Tibial nerve (tissue), 4 donors: ENCODE measurements around the gene THOC2. TPM values are rescaled to one million over a fixed set of nuclear protein-coding genes. Genes with fewer than 3 reads are reported as not detected.
"Not testable (repeated sequence)": the region's sequence is repeated elsewhere in the genome, so short reads cannot be mapped to it uniquely, and the experiment has no call there.

Experiments used
- DNase-seq, 2 donors: peaks; one replicate each; pipeline ENCODE4 v3.0.0-alpha.2; 2019; ENCODE audit warnings: low spot score in 2 of 2
- H3K27ac ChIP-seq, 4 donors: fragments of 200-600 bp; sonication (generic) in 3 of 4; one replicate each; pipeline ENCODE4 v1.5.1; 2017 to 2019; ENCODE audit warnings: mild to moderate bottlenecking in 1 of 4
- H3K27me3 ChIP-seq, 2 donors: fragments of 200-600 bp; sonication (generic) in 1 of 2; one replicate each; pipeline versions ENCODE4 v1.5.1 to v1.6.0; 2017 to 2019
- H3K36me3 ChIP-seq, 3 donors: fragments of 200-600 bp; sonication (generic); one replicate each; pipeline ENCODE4 v1.5.1; 2018 to 2019
- H3K4me1 ChIP-seq, 4 donors: fragments of 200-600 bp; sonication (generic) in 3 of 4; one replicate each; pipeline ENCODE4 v1.5.1; 2017 to 2019
- H3K4me3 ChIP-seq, 4 donors: fragments of 200-600 bp; sonication (generic) in 3 of 4; one replicate each; pipeline ENCODE4 v1.5.1; 2017 to 2019; ENCODE audit warnings: mild to moderate bottlenecking in 1 of 4, moderate library complexity in 1 of 4
- H3K9me3 ChIP-seq, 4 donors: fragments of 200-600 bp; sonication (generic) in 3 of 4; one replicate each; pipeline ENCODE4 v1.5.1; 2017 to 2019
- CTCF ChIP-seq, 5 experiments: fragments of 200-600 bp in 3 of 5; fragments of 450-650 bp in 2 of 5; sonication (generic) in 3 of 5; IDR thresholded peaks; one replicate each; pipeline ENCODE4 v1.5.1; 2016 to 2019; ENCODE audit warnings: antibody characterized with exemption in 5 of 5, mild to moderate bottlenecking in 3 of 5, moderate library complexity in 2 of 5
- EP300 ChIP-seq, 2 donors: sonication (generic); formaldehyde crosslinking; IDR thresholded peaks; one replicate each; pipeline ENCODE4 v1.6.1; 2017; ENCODE audit warnings: antibody characterized with exemption in 2 of 2, mild to moderate bottlenecking in 1 of 2
- POLR2A ChIP-seq, 2 donors: fragments of 450-650 bp; IDR thresholded peaks; one replicate each; pipeline ENCODE4 v1.6.1; 2017; ENCODE audit warnings: antibody characterized with exemption in 2 of 2, mild to moderate bottlenecking in 2 of 2, moderate library complexity in 2 of 2
- WGBS, 2 donors: methylation state at CpG; one replicate each; pipeline ENCODE4 v1.1.5; 2018; 5-methylcytosine and 5-hydroxymethylcytosine counted together
- total RNA-seq, 4 donors: library from RNA; depleted of rRNA; stranded (reverse); fragments of >200 nt; gene quantifications; one replicate each; pipeline ENCODE4 v1.1.0, GENCODE V29; 2016

The THOC2 gene
- total RNA-seq, 4 donors from 2014 or later: 74.4 to 93.3 (median 85.6) TPM

GRCh38 chrX:123675154-123675553, 57.7 kb downstream of the THOC2 start:
- no peaks in the 10 kb centered on the region for H3K4me1 ChIP-seq
- H3K27me3 ChIP-seq: no peaks in the 10 kb centered on the region
- 80 to 96% methylated on average over 2 of the region's 2 CpGs for WGBS, 2 donors
- TF ChIP-seq POLR2A (IDR thresholded peaks at IDR 0.05) (no peak), EP300 (IDR thresholded peaks at IDR 0.05) (no peak), CTCF (IDR thresholded peaks at IDR 0.05) (no peak)
- DNase-seq: no peak
- no peaks in the 10 kb centered on the region for H3K9me3 ChIP-seq
- no peak overlapping the region for H3K4me3 ChIP-seq
- peaks cover 0 to 51% (median 0%) of the 10 kb centered on the region in 3 donors for H3K36me3 ChIP-seq
- H3K27ac ChIP-seq: no peak overlapping the region

DNA sequence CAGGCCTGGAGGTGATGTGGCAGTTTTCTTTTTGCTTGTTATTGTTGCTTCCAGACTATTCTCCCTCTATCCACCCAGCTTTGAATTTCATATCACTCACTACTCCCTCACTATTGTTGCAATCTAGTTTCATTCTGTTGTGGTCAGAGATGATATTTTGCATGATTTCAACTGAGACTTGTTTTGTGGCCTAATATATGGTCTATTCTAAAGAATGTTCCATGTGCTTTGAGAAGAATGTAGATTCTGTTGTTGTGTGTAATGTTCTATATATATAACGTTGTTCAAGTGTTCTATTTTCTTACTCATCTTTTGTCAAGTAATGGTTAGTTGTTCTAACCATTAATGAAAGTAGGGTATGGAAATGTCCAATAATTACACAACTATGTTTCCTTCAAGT, 59.0 kb downstream of the THOC2 start:
- Histone ChIP-seq H3K4me1 (no peaks in the 10 kb centered on the region), H3K27ac (no peak overlapping the region), H3K4me3 (no peak overlapping the region), H3K36me3 (peaks cover 0 to 47% (median 0%) of the 10 kb centered on the region in 3 donors), H3K9me3 (no peaks in the 10 kb centered on the region), H3K27me3 (no peaks in the 10 kb centered on the region)
- no peak for DNase-seq
- WGBS, 2 donors: 55 to 58% methylated on average over 1 of the region's 1 CpG
- no peak for TF ChIP-seq EP300 (IDR thresholded peaks at IDR 0.05)
- no peak for TF ChIP-seq POLR2A (IDR thresholded peaks at IDR 0.05)
- TF ChIP-seq CTCF (IDR thresholded peaks at IDR 0.05): no peak

- WGBS, 2 donors: 82 to 100% methylated on average over 3 of the region's 3 CpGs
- no peaks in the 10 kb centered on the region for H3K27me3 ChIP-seq
- peaks cover 0 to 6% (median 0%) of the 10 kb centered on the region in 4 donors for H3K9me3 ChIP-seq
- no peak overlapping the region for H3K27ac ChIP-seq
- no peak overlapping the region for H3K4me3 ChIP-seq
- no peak for TF ChIP-seq CTCF (IDR thresholded peaks at IDR 0.05)
- TF ChIP-seq EP300 (IDR thresholded peaks at IDR 0.05): no peak
- no peak for TF ChIP-seq POLR2A (IDR thresholded peaks at IDR 0.05)
- no peaks in the 10 kb centered on the region for H3K4me1 ChIP-seq
- DNase-seq: no peak
- peaks cover 0 to 56% (median 0%) of the 10 kb centered on the region in 3 donors for H3K36me3 ChIP-seq
Observed at GRCh38 chrX:123665197-123665596, 67.7 kb downstream of the THOC2 start.

DNA sequence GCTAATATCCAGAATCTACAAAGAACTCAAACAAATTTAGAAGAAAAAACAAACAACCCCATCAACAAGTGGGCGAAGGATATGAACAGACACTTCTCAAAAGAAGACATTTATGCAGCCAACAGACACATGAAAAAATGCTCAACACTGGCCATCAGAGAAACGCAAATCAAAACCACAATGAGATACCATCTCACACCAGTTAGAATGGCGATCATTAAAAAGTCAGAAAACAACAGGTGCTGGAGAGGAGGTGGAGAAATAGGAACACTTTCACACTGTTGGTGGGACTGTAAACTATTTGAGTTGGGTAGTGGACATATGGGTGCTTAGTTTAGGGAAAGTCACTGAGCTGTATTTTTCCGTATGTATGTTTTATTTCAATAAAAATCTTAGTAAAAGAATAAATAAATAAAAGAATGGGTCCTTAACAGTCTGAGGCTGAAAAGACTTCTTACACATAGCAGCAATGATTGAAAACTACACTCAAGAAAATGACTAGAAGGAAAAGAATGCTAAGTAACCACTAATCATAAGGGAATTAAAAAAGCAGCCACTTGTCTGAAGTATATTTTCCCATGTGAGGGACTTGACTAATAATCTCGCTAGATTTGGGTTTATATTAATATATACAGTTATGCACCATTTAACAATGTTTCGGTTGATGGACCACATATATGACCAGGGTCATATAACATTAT, 68.2 kb downstream of the THOC2 start:
- WGBS, 2 donors: 87 to 98% methylated on average over 6 of the region's 6 CpGs
- H3K36me3 ChIP-seq: peaks cover 0 to 56% (median 0%) of the 10 kb centered on the region in 3 donors
- DNase-seq, H3K27me3 ChIP-seq, H3K4me1 ChIP-seq, H3K27ac ChIP-seq, H3K9me3 ChIP-seq, H3K4me3 ChIP-seq: not testable (repeated sequence)

- not testable (repeated sequence) for H3K27me3 ChIP-seq, H3K4me1 ChIP-seq, H3K27ac ChIP-seq, H3K4me3 ChIP-seq, DNase-seq, H3K9me3 ChIP-seq
- peaks cover 0 to 56% (median 0%) of the 10 kb centered on the region in 3 donors for H3K36me3 ChIP-seq
- WGBS, 2 donors: 93 to 97% methylated on average over 3 of the region's 3 CpGs
Observed at GRCh38 chrX:123663720-123664119, 69.1 kb downstream of the THOC2 start.

DNA sequence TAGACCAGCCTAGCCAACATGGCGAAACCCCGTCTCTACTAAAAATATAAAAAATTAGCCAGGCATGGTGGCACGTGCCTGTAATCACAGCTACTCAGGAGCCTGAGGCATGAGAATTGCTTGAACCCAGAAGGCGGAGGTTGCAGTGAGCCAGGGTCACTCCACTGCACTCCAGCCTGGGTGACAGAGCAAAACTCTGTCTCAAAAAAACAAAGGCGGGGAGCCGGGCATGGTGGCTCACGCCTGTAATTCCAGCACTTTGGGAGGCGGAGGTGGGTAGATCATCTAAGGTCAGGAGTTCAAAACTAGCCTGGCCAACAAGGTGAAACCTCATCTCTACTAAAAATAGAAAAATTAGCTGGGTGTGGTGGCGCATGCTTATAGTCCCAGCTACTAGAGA, 76.3 kb downstream of the THOC2 start:
- peaks cover 0 to 17% (median 0%) of the 10 kb centered on the region in 3 donors for H3K36me3 ChIP-seq
- not testable (repeated sequence) for H3K9me3 ChIP-seq, H3K4me3 ChIP-seq, DNase-seq, H3K4me1 ChIP-seq, H3K27me3 ChIP-seq, H3K27ac ChIP-seq
- 88 to 96% methylated on average over 8 to 9 of the region's 9 CpGs for WGBS, 2 donors

- H3K27me3 ChIP-seq, H3K4me3 ChIP-seq, H3K36me3 ChIP-seq, H3K27ac ChIP-seq, DNase-seq, H3K9me3 ChIP-seq, H3K4me1 ChIP-seq: not testable (repeated sequence)
- WGBS, 2 donors: 53 to 64% methylated on average over 5 of the region's 6 CpGs
Observed at GRCh38 chrX:123648811-123649181, 84.1 kb downstream of the THOC2 start.
